ENCODE results near the gene CTR9. TPM values are rescaled to one million over a fixed set of nuclear protein-coding genes. Genes with fewer than 3 reads are reported as not detected.

CTR9 gene
- total and polyA plus RNA-seq, 9 of the 15 experiments (the other 6 are each of a cell fraction or from before 2014, with no cell fraction given) = 25.4 to 79.3 (median 47.3) TPM

DNA sequence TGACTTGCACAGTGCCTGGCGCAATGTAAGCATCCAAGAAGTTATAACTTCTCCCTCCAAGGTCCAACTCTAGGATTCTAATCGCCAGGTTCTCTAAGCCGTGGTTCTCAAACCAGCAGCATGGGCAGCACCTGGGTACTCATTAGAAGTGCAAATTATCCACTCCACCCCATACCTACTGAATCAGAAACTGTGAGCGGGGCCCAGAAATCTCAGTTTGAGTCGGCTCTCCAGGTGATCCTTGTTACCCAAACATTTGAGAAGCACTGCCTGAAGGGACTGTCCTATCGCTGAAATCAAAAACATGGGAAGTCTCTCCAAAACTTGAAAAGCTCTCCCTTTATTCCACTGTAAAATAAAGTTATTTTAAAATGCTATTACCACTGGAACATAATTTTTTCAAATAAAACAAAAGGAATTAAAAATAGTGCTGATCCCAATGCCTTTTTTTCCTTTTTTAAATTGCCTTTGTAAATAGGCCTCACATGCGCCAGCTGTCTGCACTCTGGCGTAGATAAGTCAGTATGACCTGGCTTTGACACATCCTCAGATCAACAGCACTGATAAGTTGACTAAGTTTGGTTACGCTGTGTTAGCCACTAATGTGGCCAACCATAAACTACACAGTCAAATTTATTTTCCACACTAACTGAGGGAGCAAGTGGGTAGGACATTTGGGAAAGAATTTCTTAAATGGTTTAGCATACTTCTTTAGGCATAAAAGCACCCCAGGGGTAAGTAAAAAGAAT is 8.4 kb upstream of the CTR9 start (continued):
- TF ChIP-seq, protein P1, sequence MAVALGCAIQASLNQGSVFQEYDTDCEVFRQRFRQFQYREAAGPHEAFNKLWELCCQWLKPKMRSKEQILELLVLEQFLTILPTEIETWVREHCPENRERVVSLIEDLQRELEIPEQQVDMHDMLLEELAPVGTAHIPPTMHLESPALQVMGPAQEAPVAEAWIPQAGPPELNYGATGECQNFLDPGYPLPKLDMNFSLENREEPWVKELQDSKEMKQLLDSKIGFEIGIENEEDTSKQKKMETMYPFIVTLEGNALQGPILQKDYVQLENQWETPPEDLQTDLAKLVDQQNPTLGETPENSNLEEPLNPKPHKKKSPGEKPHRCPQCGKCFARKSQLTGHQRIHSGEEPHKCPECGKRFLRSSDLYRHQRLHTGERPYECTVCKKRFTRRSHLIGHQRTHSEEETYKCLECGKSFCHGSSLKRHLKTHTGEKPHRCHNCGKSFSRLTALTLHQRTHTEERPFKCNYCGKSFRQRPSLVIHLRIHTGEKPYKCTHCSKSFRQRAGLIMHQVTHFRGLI (CRISPR knock-in tag; IDR thresholded peaks at IDR 0.05) = no peak
- peak; percentile 81 for TF ChIP-seq MECOM (CRISPR knock-in tag; IDR thresholded peaks at IDR 0.05)
- TF ChIP-seq SMAD1 (IDR thresholded peaks at IDR 0.05; ENCODE audit: low read depth, low read length, partially characterized antibody) = no peak
- TF ChIP-seq PML (IDR thresholded peaks at IDR 0.05; ENCODE audit: low read length) = peak; percentile 33; the same call in 1 of the 2 replicates
- TF ChIP-seq GTF2A2 (tag; IDR thresholded peaks at IDR 0.05) = no peak
- TF ChIP-seq, protein P2, sequence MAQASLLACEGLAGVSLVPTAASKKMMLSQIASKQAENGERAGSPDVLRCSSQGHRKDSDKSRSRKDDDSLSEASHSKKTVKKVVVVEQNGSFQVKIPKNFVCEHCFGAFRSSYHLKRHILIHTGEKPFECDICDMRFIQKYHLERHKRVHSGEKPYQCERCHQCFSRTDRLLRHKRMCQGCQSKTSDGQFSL (CRISPR knock-in tag; IDR thresholded peaks at IDR 0.05) = no peak
- TF ChIP-seq, protein P2 (tag; IDR thresholded peaks at IDR 0.05) = no peak
- no peak for TF ChIP-seq ZNF780A (CRISPR knock-in tag; IDR thresholded peaks at IDR 0.05)
- TF ChIP-seq ZNF57 (CRISPR knock-in tag; IDR thresholded peaks at IDR 0.05) = no peak
- peak; percentile 10 to 61; a peak in 3 of 4 replicates for TF ChIP-seq MAZ (CRISPR knock-in tag; conservative IDR thresholded peaks at IDR 0.05 in 1 of 2, IDR thresholded peaks at IDR 0.05 in 1 of 2)
- no peak for TF ChIP-seq BMI1 (IDR thresholded peaks at IDR 0.05; ENCODE audit: low read length)
- TF ChIP-seq, protein P3, sequence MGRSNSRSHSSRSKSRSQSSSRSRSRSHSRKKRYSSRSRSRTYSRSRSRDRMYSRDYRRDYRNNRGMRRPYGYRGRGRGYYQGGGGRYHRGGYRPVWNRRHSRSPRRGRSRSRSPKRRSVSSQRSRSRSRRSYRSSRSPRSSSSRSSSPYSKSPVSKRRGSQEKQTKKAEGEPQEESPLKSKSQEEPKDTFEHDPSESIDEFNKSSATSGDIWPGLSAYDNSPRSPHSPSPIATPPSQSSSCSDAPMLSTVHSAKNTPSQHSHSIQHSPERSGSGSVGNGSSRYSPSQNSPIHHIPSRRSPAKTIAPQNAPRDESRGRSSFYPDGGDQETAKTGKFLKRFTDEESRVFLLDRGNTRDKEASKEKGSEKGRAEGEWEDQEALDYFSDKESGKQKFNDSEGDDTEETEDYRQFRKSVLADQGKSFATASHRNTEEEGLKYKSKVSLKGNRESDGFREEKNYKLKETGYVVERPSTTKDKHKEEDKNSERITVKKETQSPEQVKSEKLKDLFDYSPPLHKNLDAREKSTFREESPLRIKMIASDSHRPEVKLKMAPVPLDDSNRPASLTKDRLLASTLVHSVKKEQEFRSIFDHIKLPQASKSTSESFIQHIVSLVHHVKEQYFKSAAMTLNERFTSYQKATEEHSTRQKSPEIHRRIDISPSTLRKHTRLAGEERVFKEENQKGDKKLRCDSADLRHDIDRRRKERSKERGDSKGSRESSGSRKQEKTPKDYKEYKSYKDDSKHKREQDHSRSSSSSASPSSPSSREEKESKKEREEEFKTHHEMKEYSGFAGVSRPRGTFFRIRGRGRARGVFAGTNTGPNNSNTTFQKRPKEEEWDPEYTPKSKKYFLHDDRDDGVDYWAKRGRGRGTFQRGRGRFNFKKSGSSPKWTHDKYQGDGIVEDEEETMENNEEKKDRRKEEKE (IDR thresholded peaks at IDR 0.05; ENCODE audit: borderline replicate concordance in 1 of 2, control insufficient read depth in 1 of 2, low read depth in 2 of 2, low read length in 1 of 2) = no peak
- 0 out of 2 replicates have a peak, but pooled peaks have one; percentile 36 for TF ChIP-seq FOXM1 (IDR thresholded peaks at IDR 0.05; ENCODE audit: low read depth)
- TF ChIP-seq FOXM1 (CRISPR knock-in tag; IDR thresholded peaks at IDR 0.05; ENCODE audit: low read depth) = no peak
- peak; percentile 81; the same call in 1 of the 2 replicates for TF ChIP-seq MTA3 (IDR thresholded peaks at IDR 0.05; ENCODE audit: borderline replicate concordance)
- TF ChIP-seq EZH2 (IDR thresholded peaks at IDR 0.05; ENCODE audit: borderline replicate concordance, low read depth, low read length) = no peak
- no peak for TF ChIP-seq HLTF (IDR thresholded peaks at IDR 0.05)
- peak; percentile 95 for TF ChIP-seq SMARCA4 (IDR thresholded peaks at IDR 0.05)
- peak; percentile 69 for TF ChIP-seq SMAD4 (CRISPR knock-in tag; conservative IDR thresholded peaks at IDR 0.05)
- no peak for TF ChIP-seq KLF6 (CRISPR knock-in tag; IDR thresholded peaks at IDR 0.05; ENCODE audit: borderline replicate concordance)
- TF ChIP-seq EWSR1 (IDR thresholded peaks at IDR 0.05; ENCODE audit: borderline replicate concordance, low read depth, partially characterized antibody) = no peak
- TF ChIP-seq SRSF1 (IDR thresholded peaks at IDR 0.05; ENCODE audit: low read depth, low read length) = no peak
